Mucosa of descending colon (tissue), 3 donors: ENCODE results near the gene ACAD10. TPM values are rescaled to one million over a fixed set of nuclear protein-coding genes. Genes with fewer than 3 reads are reported as not detected.
"Not testable (repeated sequence)": the region's sequence is repeated elsewhere in the genome, so short reads cannot be mapped to it uniquely, and the experiment has no call there.

Source experiments
- ATAC-seq: fragments of 200-7000 bp; cut with Tn5 transposase; one replicate; pipeline ENCODE4 v1.9.1; 2020; ENCODE audit warnings: mild to moderate bottlenecking, moderate library complexity
- DNase-seq, 3 donors: peaks; one replicate each; pipeline ENCODE4 v3.0.0-alpha.2; 2020
- H3K36me3 ChIP-seq: fragments of 200-600 bp; one replicate; pipeline ENCODE4 v1.8.0; 2021; ENCODE audit warnings: low read depth, mild to moderate bottlenecking
- H3K4me1 ChIP-seq: fragments of 200-600 bp; one replicate; pipeline ENCODE4 v1.8.0; 2021; ENCODE audit warnings: low read depth, mild to moderate bottlenecking
- H3K4me3 ChIP-seq: fragments of 200-600 bp; one replicate; pipeline ENCODE4 v1.8.0; 2021; ENCODE audit warnings: mild to moderate bottlenecking
- H3K9me3 ChIP-seq: fragments of 200-600 bp; one replicate; pipeline ENCODE4 v1.8.0; 2021; ENCODE audit warnings: mild to moderate bottlenecking
- intact Hi-C, 2 donors: fragments of 100-400 bp; cut with DNase I in 1 of 2; cut with micrococcal nuclease in 1 of 2; formaldehyde crosslinking; loops; one replicate each; pipeline versions ENCODE4 v1.11.0 to v1.11.1; 2022; cut with DNase I, micrococcal nuclease
- total RNA-seq, 3 donors: library from RNA; stranded (reverse); fragmentation: NEBNext Ultra II Directional in 2 of 3; extraction: Animal tissue kit (Norgen Biotek cat#: 25700) in 2 of 3; gene quantifications; one replicate each; pipeline versions ENCODE4 v1.2.1 to v1.2.4, GENCODE V29; 2021 to 2023
- TF ChIP-seq, protein P1 (sequence below): fragments of 200-600 bp; IDR thresholded peaks from one replicate; pipeline ENCODE4 v1.8.0; 2022; ENCODE audit warnings: antibody characterized with exemption, mild to moderate bottlenecking
- donor health status: DM: no; HTN: no; CAD: no; lungs with moderate emphysema.
- donor health status: DM: no; HTN: no; CAD: no.
- donor health status: DM: no; HTN: yes; CAD: no.

The ACAD10 gene
- total RNA-seq, 3 donors from 2014 or later: 36.5 to 55.8 (median 37.9) TPM

DNA sequence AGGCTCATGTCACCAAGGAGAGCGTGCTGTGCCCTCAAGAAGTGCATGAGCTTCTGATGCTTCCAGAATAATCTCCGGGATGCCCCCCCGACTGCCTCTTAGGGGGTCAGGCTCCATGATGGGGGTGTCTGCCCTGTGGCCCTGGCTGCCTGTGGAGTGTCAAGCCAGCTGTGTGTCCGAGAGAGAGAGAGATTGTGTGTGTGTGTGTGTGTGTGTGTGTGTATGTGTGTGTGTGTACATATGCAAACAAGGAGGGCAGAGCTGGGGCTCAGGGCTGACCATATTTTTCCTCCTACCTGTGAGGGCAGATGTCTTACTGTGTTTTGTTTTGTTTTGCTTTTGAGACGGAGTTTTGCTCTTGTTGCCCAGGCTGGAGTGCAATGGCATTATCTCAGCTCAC, 75.2 kb downstream of the ACAD10 start:
- Histone ChIP-seq H3K9me3 (no peaks in the 10 kb centered on the region), H3K4me3 (no peak overlapping the region), H3K4me1 (no peaks in the 10 kb centered on the region), H3K36me3 (no peaks in the 10 kb centered on the region)
- TF ChIP-seq, protein P1, sequence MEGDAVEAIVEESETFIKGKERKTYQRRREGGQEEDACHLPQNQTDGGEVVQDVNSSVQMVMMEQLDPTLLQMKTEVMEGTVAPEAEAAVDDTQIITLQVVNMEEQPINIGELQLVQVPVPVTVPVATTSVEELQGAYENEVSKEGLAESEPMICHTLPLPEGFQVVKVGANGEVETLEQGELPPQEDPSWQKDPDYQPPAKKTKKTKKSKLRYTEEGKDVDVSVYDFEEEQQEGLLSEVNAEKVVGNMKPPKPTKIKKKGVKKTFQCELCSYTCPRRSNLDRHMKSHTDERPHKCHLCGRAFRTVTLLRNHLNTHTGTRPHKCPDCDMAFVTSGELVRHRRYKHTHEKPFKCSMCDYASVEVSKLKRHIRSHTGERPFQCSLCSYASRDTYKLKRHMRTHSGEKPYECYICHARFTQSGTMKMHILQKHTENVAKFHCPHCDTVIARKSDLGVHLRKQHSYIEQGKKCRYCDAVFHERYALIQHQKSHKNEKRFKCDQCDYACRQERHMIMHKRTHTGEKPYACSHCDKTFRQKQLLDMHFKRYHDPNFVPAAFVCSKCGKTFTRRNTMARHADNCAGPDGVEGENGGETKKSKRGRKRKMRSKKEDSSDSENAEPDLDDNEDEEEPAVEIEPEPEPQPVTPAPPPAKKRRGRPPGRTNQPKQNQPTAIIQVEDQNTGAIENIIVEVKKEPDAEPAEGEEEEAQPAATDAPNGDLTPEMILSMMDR: no peak
- ATAC-seq: peak; percentile 64
- DNase-seq: no peak
- intact Hi-C loops: no loop called here

DNA sequence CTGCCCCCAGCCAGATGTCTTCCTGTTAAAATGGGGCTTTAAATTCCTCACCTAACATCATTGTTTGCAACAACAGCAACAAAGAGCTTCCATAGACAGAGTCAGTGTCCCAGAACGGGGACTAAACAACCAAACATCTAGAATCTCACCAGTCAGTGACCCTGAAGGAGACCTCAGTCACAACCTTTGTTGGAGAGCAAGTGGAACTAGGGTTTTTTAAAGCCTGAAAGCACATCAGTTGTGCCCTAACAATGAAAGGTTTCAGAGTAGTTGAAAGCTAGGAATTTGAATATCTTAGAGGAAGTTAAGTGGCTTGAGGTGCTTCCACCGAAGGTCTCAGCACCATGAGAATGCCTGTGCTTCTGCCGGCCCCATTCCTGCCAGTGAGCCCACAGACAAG, 75.9 kb downstream of the ACAD10 start:
- TF ChIP-seq, protein P1: no peak
- no peak for DNase-seq
- Histone ChIP-seq H3K4me3 (no peak overlapping the region), H3K4me1 (no peaks in the 10 kb centered on the region), H3K36me3 (no peaks in the 10 kb centered on the region), H3K9me3 (no peaks in the 10 kb centered on the region)
- intact Hi-C loops: no loop called here
- ATAC-seq: no peak

DNA sequence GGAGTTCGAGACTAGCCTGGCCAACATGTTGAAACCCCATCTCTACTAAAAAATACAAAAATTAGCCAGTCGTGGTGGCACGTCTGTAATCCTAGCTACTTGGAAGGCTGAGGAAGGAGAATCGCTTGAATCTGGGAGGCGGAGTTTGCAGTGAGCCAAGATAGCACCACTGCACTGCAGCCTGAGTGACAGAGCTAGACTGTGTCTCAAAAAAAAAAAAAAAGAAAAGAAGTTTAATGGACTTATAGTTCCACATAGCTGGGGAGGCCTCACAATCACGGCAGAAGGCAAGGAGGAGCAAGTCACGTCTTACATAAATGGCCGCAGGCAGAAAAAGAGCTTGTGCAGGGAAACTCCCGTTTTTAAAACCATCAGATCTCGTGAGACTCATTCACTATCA, 77.7 kb downstream of the ACAD10 start:
- H3K4me3 ChIP-seq, DNase-seq, intact Hi-C loops, ATAC-seq, H3K9me3 ChIP-seq, H3K36me3 ChIP-seq, H3K4me1 ChIP-seq: not testable (repeated sequence)

DNA sequence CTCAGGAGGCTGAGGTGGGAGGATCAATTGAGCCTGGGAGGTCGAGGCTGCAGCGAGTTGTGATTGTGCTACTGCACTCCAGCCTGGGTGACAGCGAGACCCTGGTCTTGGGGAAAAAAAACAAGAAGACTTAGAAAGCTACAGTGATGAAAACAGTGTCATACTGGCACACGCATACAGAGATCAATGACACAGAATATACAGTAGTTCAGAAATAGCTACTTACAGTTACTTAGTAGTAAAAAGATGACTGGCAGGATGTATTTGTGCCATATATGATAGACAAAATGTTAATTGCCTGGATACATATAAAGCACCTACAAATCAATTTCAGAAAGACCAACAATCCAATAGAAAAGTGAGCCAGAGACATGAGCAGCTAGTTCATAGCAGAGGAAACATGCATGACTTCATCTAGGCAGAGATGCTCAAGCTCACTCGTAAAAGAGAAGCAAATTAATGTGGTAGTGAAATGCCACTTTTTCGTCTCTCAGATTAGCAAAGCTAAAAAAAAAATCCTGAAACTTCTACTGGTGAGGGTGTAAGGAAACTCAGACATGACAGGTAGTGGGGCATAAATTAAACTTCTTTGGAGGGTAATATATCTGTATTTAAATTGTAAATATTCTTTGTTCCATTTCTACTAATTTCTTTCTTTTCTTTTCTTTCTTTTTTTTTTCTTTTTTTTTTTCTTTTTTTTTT, 78.4 kb downstream of the ACAD10 start:
- DNase-seq (no peak), ATAC-seq (no peak)
- TF ChIP-seq, protein P1: no peak
- intact Hi-C loops: no loop called here
- peaks cover 17% of the 10 kb centered on the region for H3K4me1 ChIP-seq
- no peaks in the 10 kb centered on the region for H3K9me3 ChIP-seq
- no peak overlapping the region for H3K4me3 ChIP-seq
- H3K36me3 ChIP-seq: no peaks in the 10 kb centered on the region

DNA sequence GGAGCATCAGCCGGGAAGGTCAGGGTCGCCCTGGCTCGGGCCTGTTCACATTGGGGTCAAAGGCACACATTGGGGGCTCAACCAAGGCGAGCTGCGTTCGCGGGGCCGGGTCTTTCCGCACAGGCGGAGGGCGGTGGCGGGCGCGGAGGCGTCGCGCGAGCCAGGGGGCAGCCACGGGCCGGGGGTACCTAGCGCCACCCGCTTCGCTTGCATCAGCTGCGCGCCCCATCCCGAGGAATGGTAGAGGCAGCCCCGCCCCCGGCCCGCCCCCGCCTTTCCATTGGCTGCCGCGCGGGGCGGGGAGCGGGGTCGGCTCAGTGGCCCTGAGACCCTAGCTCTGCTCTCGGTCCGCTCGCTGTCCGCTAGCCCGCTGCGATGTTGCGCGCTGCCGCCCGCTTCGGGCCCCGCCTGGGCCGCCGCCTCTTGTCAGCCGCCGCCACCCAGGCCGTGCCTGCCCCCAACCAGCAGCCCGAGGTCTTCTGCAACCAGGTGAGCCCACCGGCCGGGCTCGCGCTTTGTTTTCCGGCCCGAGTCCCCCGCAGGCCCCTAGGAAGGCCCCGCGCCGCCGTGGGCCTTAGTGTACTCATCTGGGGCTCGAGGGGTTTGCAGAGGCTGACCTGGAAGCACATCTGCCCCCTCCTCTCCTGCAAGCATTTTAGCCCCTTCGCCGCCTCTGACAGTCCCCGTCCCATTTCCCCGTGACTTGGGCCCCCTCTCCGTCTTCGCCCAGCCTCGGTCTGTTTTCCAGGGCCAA, 80.9 kb downstream of the ACAD10 start, which contains the start of gene ALDH2:
Gene ALDH2 (plus strand): TSS at position 326 of the 754 bp plus-strand sequence. CDS start 50 bp downstream, at position 376.
- TF ChIP-seq, protein P1: no peak
- peak; percentile 90 for ATAC-seq
- no peaks in the 10 kb centered on the region for H3K9me3 ChIP-seq
- H3K36me3 ChIP-seq: no peaks in the 10 kb centered on the region
- peak; percentile 83 to 87 (median 85) for DNase-seq
- intact Hi-C loops: no loop called here
- peak within 1 kb of the TSS; percentile 51 for H3K4me3 ChIP-seq
- H3K4me1 ChIP-seq: peaks cover 38% of the 10 kb centered on the region
